GM12865 (cell line): Measurements from ENCODE around the gene INF2.
"Not testable (repeated sequence)": the region's sequence is repeated elsewhere in the genome, so short reads cannot be mapped to it uniquely, and the experiment has no call there.

Experiments used
- DNase-seq: peaks from one replicate; pipeline ENCODE4 v3.0.0; 2010; ENCODE audit warnings: low read depth
- H3K4me3 ChIP-seq: 2 replicates; pipeline ENCODE4 v1.5.1; 2011; ENCODE audit warnings: mild to moderate bottlenecking, low read depth, low read length, control low read depth
- CTCF ChIP-seq: IDR thresholded peaks from 2 replicates; pipeline ENCODE4 v1.5.1; 2011; ENCODE audit warnings: low read length, control low read depth, low read depth, inconsistent platforms; ENCODE audit not compliant: insufficient read depth; ENCODE audit errors: missing control alignments

INF2 gene

GRCh38 chr14:104657563-104658324 lies 31.7 kb upstream of the INF2 start:
- DNase-seq, result peak; percentile 83
- TF ChIP-seq CTCF, result no peak
- H3K4me3 ChIP-seq, result no peak overlapping the region

- peak overlapping the region; percentile 7; the same call in 1 of the 2 replicates for H3K4me3 ChIP-seq
- no peak for TF ChIP-seq CTCF
- DNase-seq, result no peak
These were observed 31.1 kb upstream of the INF2 start for GRCh38 chr14:104658325-104658712.

- H3K4me3 ChIP-seq, result no peak overlapping the region; the same call in 1 of the 2 replicates
- DNase-seq, result no peak
- TF ChIP-seq CTCF, result no peak
These were observed 30.3 kb upstream of the INF2 start for GRCh38 chr14:104659146-104659545.

- DNase-seq, result peak; percentile 74
- no peak for TF ChIP-seq CTCF
- H3K4me3 ChIP-seq, result peak overlapping the region; percentile 22
These were observed 29.5 kb upstream of the INF2 start for GRCh38 chr14:104659764-104660523.

GRCh38 chr14:104660597-104660996 lies 28.8 kb upstream of the INF2 start:
- no peak for TF ChIP-seq CTCF
- DNase-seq, result peak; percentile 70
- peak overlapping the region; percentile 22 for H3K4me3 ChIP-seq

GRCh38 chr14:104661086-104661485 lies 28.3 kb upstream of the INF2 start:
- no peak for DNase-seq
- no peak overlapping the region for H3K4me3 ChIP-seq
- TF ChIP-seq CTCF, result no peak

GRCh38 chr14:104661528-104662157 lies 27.8 kb upstream of the INF2 start:
- DNase-seq, H3K4me3 ChIP-seq: not testable (repeated sequence)

GRCh38 chr14:104662472-104662871 lies 26.9 kb upstream of the INF2 start:
- H3K4me3 ChIP-seq, DNase-seq: not testable (repeated sequence)
